Right lobe of liver (tissue), 4 donors: Measurements from ENCODE around the gene LAMTOR2.

ENCODE experiments used
- CTCF ChIP-seq, 4 donors: fragments of 200-600 bp in 3 of 4; fragments of 450-650 bp in 1 of 4; IDR thresholded peaks; one replicate each; pipeline versions ENCODE4 v1.5.1 to v1.8.0; 2016 to 2022; ENCODE audit warnings: antibody characterized with exemption in 4 of 4, mild to moderate bottlenecking in 2 of 4
- POLR2A ChIP-seq: fragments of 450-650 bp; IDR thresholded peaks from one replicate; pipeline ENCODE4 v1.6.1; 2017; ENCODE audit warnings: antibody characterized with exemption, mild to moderate bottlenecking
- donor health status: DM: no; HTN: no; CAD: no.
- donor health status: DM: no; HTN: no; CAD: no.
- donor health status: DM: no; HTN: yes; CAD: no.

GRCh38 chr1:156086256-156086662, 31.7 kb downstream of the LAMTOR2 start:
- no peak for TF ChIP-seq POLR2A
- TF ChIP-seq CTCF (IDR thresholded peaks at IDR 0.05) = peak in 1 of 4 donors; percentile 2
